NOMO-1 treated with dmso at 0.1 percent for 144 hours (cell line): ENCODE results near the gene PRKAG2.

Experiments
- DNase-seq: peaks from one replicate; lab custom pipeline; 2025; ENCODE audit not compliant: unreplicated experiment; lab: John Stamatoyannopoulos, UW

The PRKAG2 gene

GRCh38 chr7:151663382-151664100 lies 213.4 kb downstream of the PRKAG2 start:
- no peak for DNase-seq

- no peak for DNase-seq
Observed at GRCh38 chr7:151662251-151662826, 214.6 kb downstream of the PRKAG2 start.

- DNase-seq, result no peak
Observed at GRCh38 chr7:151661587-151661986, 215.3 kb downstream of the PRKAG2 start.

- DNase-seq, result no peak
Observed at GRCh38 chr7:151660141-151660540, 216.8 kb downstream of the PRKAG2 start.

- DNase-seq, result no peak
Observed at GRCh38 chr7:151659219-151659618, 217.7 kb downstream of the PRKAG2 start.

GRCh38 chr7:151658778-151659177 lies 218.1 kb downstream of the PRKAG2 start:
- DNase-seq, result no peak

- no peak for DNase-seq
Observed at GRCh38 chr7:151657173-151657572, 219.7 kb downstream of the PRKAG2 start.

GRCh38 chr7:151655555-151655954 lies 221.4 kb downstream of the PRKAG2 start:
- no peak for DNase-seq

GRCh38 chr7:151652111-151652510 lies 224.8 kb downstream of the PRKAG2 start:
- no peak for DNase-seq

- no peak for DNase-seq
Observed at GRCh38 chr7:151650161-151650560, 226.8 kb downstream of the PRKAG2 start.

- DNase-seq, result no peak
Observed at GRCh38 chr7:151648429-151648828, 228.5 kb downstream of the PRKAG2 start.

GRCh38 chr7:151647874-151648273 lies 229.0 kb downstream of the PRKAG2 start:
- no peak for DNase-seq

- no peak for DNase-seq
Observed at GRCh38 chr7:151647006-151647405, 229.9 kb downstream of the PRKAG2 start.

- no peak for DNase-seq
Observed at GRCh38 chr7:151645311-151645710, 231.6 kb downstream of the PRKAG2 start.

- no peak for DNase-seq
Observed at GRCh38 chr7:151644554-151644953, 232.4 kb downstream of the PRKAG2 start.

GRCh38 chr7:151642746-151643145 lies 234.2 kb downstream of the PRKAG2 start:
- DNase-seq, result no peak

- no peak for DNase-seq
Observed at GRCh38 chr7:151641587-151641986, 235.3 kb downstream of the PRKAG2 start.

GRCh38 chr7:151637781-151638261 lies 239.1 kb downstream of the PRKAG2 start:
- DNase-seq, result no peak

GRCh38 chr7:151634643-151635042 lies 242.3 kb downstream of the PRKAG2 start:
- no peak for DNase-seq

- DNase-seq, result no peak
Observed at GRCh38 chr7:151633516-151633812, 243.5 kb downstream of the PRKAG2 start.

GRCh38 chr7:151632750-151633515 lies 244.0 kb downstream of the PRKAG2 start:
- peak; percentile 88 for DNase-seq
